Nephron progenitor cell (in vitro differentiated cells): Measurements from ENCODE around the gene ZNF133.
"Not testable (repeated sequence)": the region's sequence is repeated elsewhere in the genome, so short reads cannot be mapped to it uniquely, and the experiment has no call there.

Experiments used
- DNase-seq: peaks from one replicate; pipeline ENCODE4 v3.0.0; 2021
- H3K27ac Mint-ChIP-seq: 2 replicates; pipeline ENCODE4 v1.8.0; 2021; ENCODE audit warnings: mild to moderate bottlenecking, moderate library complexity, mixed read lengths
- H3K27me3 Mint-ChIP-seq: 2 replicates; pipeline ENCODE4 v1.8.0; 2021; ENCODE audit warnings: mild to moderate bottlenecking, low read depth, mixed read lengths; ENCODE audit not compliant: poor library complexity
- H3K36me3 Mint-ChIP-seq: 2 replicates; pipeline ENCODE4 v1.8.0; 2021; ENCODE audit warnings: low read depth, mixed read lengths
- H3K4me1 Mint-ChIP-seq: 2 replicates; pipeline ENCODE4 v1.8.0; 2021; ENCODE audit warnings: mixed read lengths
- H3K4me3 Mint-ChIP-seq: 2 replicates; pipeline ENCODE4 v1.8.0; 2021; ENCODE audit warnings: mild to moderate bottlenecking, moderate library complexity, mixed read lengths
- H3K9me3 Mint-ChIP-seq: 2 replicates; pipeline ENCODE4 v1.8.0; 2021; ENCODE audit warnings: mild to moderate bottlenecking, moderate library complexity, mixed read lengths
- CTCF ChIP-seq: fragments of 200-600 bp; sonication (generic); IDR thresholded peaks from 2 replicates; pipeline ENCODE4 v1.5.0; 2021; ENCODE audit warnings: antibody characterized with exemption

ZNF133 gene

GRCh38 chr20:18265441-18265840 is 22.9 kb upstream of the ZNF133 start:
- Mint-ChIP-seq H3K4me1 (peaks cover 29% of the 10 kb centered on the region), H3K27ac (no peak overlapping the region), H3K4me3 (no peak overlapping the region), H3K27me3 (peaks cover 12% of the 10 kb centered on the region), H3K36me3 (no peaks in the 10 kb centered on the region), H3K9me3 (no peaks in the 10 kb centered on the region)
- TF ChIP-seq CTCF = no peak
- no peak for DNase-seq

- Mint-ChIP-seq H3K4me1 (peaks cover 29% of the 10 kb centered on the region), H3K9me3 (no peaks in the 10 kb centered on the region), H3K27ac (no peak overlapping the region), H3K4me3 (no peak overlapping the region), H3K27me3 (peaks cover 15% of the 10 kb centered on the region), H3K36me3 (no peaks in the 10 kb centered on the region)
- no peak for DNase-seq
- TF ChIP-seq CTCF = no peak
Measured at GRCh38 chr20:18266282-18266681, 22.0 kb upstream of the ZNF133 start.

GRCh38 chr20:18267815-18268214 is 20.5 kb upstream of the ZNF133 start:
- H3K4me1 Mint-ChIP-seq = peaks cover 29% of the 10 kb centered on the region
- no peak overlapping the region for H3K4me3 Mint-ChIP-seq
- H3K27ac Mint-ChIP-seq = no peak overlapping the region

GRCh38 chr20:18271160-18271559 is 17.2 kb upstream of the ZNF133 start:
- H3K4me3 Mint-ChIP-seq = no peak overlapping the region
- peaks cover 22% of the 10 kb centered on the region for H3K27me3 Mint-ChIP-seq

More at GRCh38 chr20:18267815-18268214, 20.5 kb upstream of the ZNF133 start:
- TF ChIP-seq CTCF = no peak
- Mint-ChIP-seq H3K36me3 (no peaks in the 10 kb centered on the region), H3K9me3 (no peaks in the 10 kb centered on the region), H3K27me3 (peaks cover 15% of the 10 kb centered on the region)
- peak; percentile 56 for DNase-seq

GRCh38 chr20:18272451-18272850 is 15.9 kb upstream of the ZNF133 start:
- no peaks in the 10 kb centered on the region for H3K9me3 Mint-ChIP-seq
- H3K27me3 Mint-ChIP-seq = peaks cover 22% of the 10 kb centered on the region
- H3K4me3 Mint-ChIP-seq = no peak overlapping the region
- no peak for DNase-seq
- H3K36me3 Mint-ChIP-seq = no peaks in the 10 kb centered on the region
- H3K4me1 Mint-ChIP-seq = peaks cover 13% of the 10 kb centered on the region
- no peak overlapping the region for H3K27ac Mint-ChIP-seq
- TF ChIP-seq CTCF = no peak

More at GRCh38 chr20:18271160-18271559, 17.2 kb upstream of the ZNF133 start:
- Mint-ChIP-seq H3K36me3 (no peaks in the 10 kb centered on the region), H3K27ac (no peak overlapping the region), H3K4me1 (peaks cover 19% of the 10 kb centered on the region), H3K9me3 (no peaks in the 10 kb centered on the region)
- no peak for TF ChIP-seq CTCF
- DNase-seq = no peak

- TF ChIP-seq CTCF = no peak
- Mint-ChIP-seq H3K4me3 (no peak overlapping the region), H3K27ac (no peak overlapping the region), H3K27me3 (peaks cover 31% of the 10 kb centered on the region), H3K9me3 (no peaks in the 10 kb centered on the region), H3K36me3 (no peaks in the 10 kb centered on the region), H3K4me1 (no peaks in the 10 kb centered on the region)
- DNase-seq = no peak
Measured at GRCh38 chr20:18273738-18274137, 14.6 kb upstream of the ZNF133 start.

- not testable (repeated sequence) for H3K4me1 Mint-ChIP-seq, H3K27ac Mint-ChIP-seq, H3K4me3 Mint-ChIP-seq, H3K36me3 Mint-ChIP-seq, DNase-seq, H3K9me3 Mint-ChIP-seq
- H3K27me3 Mint-ChIP-seq = peaks cover 41% of the 10 kb centered on the region
Measured at GRCh38 chr20:18275960-18276359, 12.4 kb upstream of the ZNF133 start.
